ENCODE data around the gene PLXDC1.

Gene PLXDC1

DNA sequence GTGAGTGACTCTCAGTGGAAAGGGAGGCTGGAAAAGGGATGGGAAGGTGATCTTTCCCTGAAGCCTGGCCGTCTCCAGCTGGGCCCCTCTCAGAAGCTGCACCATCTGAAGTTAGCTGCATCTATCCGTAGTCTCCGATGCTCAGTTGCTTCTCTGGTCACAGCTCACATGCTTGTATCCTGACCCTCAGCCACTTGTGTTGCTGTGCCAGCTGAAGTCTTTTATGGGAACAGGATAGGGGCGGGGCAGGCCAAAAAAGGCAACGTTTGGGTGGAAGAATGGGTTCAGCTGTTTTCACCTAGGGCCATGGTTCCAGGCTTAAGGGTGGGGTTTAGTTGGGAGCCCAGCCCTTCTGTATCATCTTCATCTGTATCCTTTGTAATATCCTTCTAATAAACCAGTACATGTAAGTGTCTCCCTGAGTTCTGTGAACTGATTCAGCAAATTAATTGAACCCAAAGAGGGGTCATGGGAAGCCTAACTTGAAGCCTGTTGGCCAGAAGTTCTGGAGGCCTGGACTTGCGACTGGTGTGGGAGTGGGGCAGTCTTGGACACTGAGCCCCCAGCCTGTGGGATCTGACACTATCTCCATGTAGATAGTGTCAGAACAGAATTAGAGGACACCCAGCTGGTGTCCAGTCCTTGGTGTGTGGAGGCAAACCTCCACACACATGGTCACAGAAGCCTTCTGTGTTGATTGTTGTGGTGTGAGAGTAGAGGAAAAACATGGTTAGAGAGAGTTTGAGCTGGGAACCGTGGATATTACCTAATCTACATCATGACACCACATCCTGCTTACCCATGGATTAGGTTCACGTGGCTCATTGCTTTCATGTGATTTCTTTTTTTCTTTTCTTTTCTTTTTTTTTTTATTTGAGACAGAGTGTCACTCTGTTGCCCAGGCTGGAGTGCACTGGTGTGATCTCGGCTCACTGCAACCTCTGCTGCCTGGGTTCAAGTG is 135.0 kb downstream of the PLXDC1 start:
- ChIA-PET POLR2A (no interaction called here), CTCF (interaction anchor here (0.9 to 4.0 kb wide), 6 partner anchors 20 to 229 kb away, joined by 3 to 23 read pairs (median 4); no protein-coding TSS in a partner anchor)
- TF ChIP-seq, protein P1, sequence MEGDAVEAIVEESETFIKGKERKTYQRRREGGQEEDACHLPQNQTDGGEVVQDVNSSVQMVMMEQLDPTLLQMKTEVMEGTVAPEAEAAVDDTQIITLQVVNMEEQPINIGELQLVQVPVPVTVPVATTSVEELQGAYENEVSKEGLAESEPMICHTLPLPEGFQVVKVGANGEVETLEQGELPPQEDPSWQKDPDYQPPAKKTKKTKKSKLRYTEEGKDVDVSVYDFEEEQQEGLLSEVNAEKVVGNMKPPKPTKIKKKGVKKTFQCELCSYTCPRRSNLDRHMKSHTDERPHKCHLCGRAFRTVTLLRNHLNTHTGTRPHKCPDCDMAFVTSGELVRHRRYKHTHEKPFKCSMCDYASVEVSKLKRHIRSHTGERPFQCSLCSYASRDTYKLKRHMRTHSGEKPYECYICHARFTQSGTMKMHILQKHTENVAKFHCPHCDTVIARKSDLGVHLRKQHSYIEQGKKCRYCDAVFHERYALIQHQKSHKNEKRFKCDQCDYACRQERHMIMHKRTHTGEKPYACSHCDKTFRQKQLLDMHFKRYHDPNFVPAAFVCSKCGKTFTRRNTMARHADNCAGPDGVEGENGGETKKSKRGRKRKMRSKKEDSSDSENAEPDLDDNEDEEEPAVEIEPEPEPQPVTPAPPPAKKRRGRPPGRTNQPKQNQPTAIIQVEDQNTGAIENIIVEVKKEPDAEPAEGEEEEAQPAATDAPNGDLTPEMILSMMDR (IDR thresholded peaks at IDR 0.05; ENCODE audit: control extremely low read depth, extremely low read depth, low read depth, missing control alignments), result no peak
- DNase-seq (ENCODE audit: extremely low spot score), result no peak

DNA sequence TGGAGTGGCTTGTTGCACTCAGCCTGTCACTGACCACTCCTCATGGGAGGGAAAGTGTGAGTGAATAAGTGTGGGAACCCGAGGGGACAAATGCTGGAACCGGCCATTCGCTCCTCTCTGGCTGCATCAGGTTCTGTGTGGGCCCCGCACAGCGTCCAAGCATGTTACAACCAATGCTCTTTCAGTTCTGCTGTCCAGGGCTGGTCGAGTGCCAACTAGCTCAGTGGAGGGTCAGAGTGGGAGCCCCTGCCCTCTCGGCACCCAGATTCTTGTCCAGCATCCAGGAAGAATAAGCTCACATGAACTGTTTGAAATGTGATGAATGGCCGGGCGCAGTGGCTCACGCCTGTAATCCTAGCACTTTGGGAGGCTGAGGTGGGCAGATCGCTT is 135.9 kb downstream of the PLXDC1 start:
- CTCF ChIA-PET, result interaction anchor here (1.5 to 4.0 kb wide), 2 partner anchors 32 to 104 kb away, joined by 4 to 23 read pairs; no protein-coding TSS in a partner anchor
- TF ChIP-seq, protein P1 (IDR thresholded peaks at IDR 0.05; ENCODE audit: control extremely low read depth, extremely low read depth, low read depth, missing control alignments), result no peak
- POLR2A ChIA-PET, result no interaction called here
- no peak for DNase-seq (ENCODE audit: extremely low spot score)

DNA sequence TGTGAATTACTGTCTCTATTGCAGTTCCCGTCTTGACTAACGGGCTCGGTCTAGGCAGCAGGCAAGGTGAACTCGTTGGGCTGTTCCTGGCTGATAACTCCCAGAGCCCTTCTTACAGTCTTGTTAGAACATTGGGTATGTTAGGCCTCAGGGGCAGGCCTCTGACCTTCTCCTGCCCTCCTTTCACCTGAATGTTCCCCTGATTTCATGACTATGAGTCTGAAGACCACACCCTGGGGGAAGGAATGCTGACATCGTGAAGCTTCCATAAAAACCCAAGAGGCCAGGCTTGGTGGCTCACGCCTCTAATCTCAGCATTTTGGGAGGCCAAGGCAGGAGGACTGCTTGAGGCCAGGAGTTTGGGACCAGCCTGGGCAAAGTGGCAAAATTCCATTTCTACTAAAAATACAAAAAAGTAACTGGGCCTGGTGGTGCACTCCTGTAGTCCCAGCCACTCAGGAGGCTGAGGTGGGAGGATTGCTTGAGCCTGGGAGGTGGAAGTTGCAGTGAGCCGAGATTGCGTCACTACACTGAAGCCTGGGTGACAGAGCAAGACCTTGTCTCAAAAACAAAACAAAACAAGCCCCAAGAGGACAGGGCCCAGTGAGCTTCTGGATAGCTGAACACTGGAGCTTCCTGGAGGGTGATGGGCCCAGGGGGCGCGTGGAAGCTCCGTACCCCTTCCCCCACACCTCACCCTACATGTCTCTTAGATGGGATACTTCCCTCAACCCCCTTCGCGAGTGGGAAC is 136.5 kb downstream of the PLXDC1 start:
- ChIA-PET POLR2A (no interaction called here), CTCF (interaction anchor here (1.1 to 1.5 kb wide), 2 partner anchors 30 to 104 kb away, joined by 3 to 4 read pairs; no protein-coding TSS in a partner anchor)

DNA sequence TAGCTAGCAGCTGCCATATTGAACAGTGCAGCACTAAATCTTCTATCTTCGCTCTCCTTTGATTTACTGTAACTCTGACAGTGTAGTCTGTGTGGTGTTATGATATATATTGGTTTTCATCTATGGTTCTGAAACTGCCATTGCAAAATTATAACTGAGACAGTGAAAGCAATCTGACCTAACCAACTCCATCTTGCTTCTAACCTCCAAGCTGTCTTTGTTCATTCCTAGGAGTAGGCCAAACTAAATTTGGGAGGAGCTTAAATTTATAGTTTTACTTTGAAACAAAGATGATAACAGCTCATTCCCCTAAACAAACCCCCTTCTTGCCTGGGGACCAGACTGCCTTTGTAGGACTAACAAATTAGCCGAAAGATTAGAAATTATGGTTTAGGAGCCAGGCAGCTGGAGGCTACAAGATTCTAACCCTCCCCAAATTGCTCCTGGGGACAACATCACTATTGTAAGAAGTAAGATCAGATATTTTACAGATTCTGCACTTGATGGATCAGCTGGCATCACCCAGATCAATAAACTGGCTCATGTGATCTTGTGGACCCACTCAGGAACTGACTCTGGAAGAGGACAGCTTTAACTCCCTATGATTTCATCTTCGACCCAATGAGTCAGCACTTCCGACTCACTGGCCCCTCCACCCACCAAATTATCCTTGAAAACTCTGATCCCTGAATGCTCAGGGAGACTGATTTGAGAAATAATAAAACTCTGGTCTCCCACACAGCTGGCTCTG is 137.2 kb downstream of the PLXDC1 start:
- CTCF ChIA-PET, result interaction anchor here (0.7 to 1.1 kb wide), 2 partner anchors 30 to 31 kb away, joined by 3 to 4 read pairs; no protein-coding TSS in a partner anchor
- POLR2A ChIA-PET, result no interaction called here
- DNase-seq (ENCODE audit: extremely low spot score), result no peak
- TF ChIP-seq, protein P1 (IDR thresholded peaks at IDR 0.05; ENCODE audit: control extremely low read depth, extremely low read depth, low read depth, missing control alignments), result no peak

More for the DNA sequence above, 136.5 kb downstream of the PLXDC1 start:
- TF ChIP-seq, protein P1 (IDR thresholded peaks at IDR 0.05; ENCODE audit: control extremely low read depth, extremely low read depth, low read depth, missing control alignments), result no peak
- DNase-seq (ENCODE audit: extremely low spot score), result no peak

All from GM10248 (cell line).